GM21529 (cell line): ENCODE measurements around the gene MYMX.
"Not testable (repeated sequence)": the region's sequence is repeated elsewhere in the genome, so short reads cannot be mapped to it uniquely, and the experiment has no call there.

Experiments used
- ATAC-seq: cut with Tn5 transposase; IDR thresholded peaks from one replicate; pipeline ENCODE4 v1.9.1; 2021; ENCODE audit not compliant: unreplicated experiment

The MYMX gene

GRCh38 chr6:44185953-44186634 is 30.6 kb upstream of the MYMX start:
- no peak for ATAC-seq

- ATAC-seq, result no peak
Observed at GRCh38 chr6:44186635-44187025, 30.1 kb upstream of the MYMX start.

DNA sequence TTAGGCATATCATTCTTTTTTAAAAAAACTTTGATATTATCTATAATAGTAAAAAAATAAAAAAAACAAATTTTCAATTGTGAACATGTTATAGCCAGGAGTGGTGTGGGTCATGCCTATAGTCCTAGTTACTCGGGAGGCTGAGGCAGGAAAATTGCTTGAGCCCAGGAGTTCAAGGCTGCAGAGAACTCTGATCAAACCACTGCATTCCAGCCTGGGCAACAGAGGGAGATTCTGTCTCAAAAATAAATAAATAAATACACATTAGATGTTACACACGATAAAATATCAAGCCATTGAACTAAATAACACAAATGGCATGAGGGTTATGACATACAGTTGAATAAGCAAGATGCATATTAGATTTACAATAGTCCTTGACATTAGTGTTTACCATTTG is 27.9 kb upstream of the MYMX start:
- ATAC-seq, result no peak

GRCh38 chr6:44189257-44189656 is 27.5 kb upstream of the MYMX start:
- ATAC-seq, result no peak

GRCh38 chr6:44190715-44191114 is 26.0 kb upstream of the MYMX start:
- peak; percentile 79 for ATAC-seq

DNA sequence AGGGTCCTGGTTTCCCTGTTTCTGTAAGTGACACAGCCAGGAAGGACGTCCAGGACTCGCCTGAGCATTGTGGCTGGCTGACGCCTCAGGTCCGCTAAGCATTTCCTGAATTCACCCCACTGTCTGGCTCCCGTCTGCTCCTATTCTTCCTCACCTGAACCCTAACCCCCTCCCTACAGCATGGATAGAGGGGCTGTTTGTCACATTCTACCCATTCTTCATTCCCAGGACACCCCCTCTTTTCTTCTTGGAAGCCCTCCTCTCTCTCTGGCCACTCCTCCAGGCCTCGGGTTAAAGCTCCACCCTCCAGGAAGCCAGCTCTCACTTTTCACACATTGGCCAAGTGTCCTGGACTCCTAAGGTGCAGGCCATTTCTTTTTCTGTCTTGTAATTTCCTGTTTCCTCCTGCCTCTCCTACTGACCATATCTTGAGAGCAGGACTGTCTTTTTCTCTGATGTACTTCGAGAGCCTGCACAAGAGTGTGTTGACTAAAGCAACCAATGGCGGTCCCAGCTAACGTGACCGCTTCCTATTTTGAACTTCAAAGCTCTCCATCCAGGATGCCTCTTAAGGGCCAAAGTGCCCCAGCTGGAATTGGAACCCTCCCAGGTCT is 24.2 kb upstream of the MYMX start:
- ATAC-seq, result no peak

GRCh38 chr6:44193307-44193910 is 23.3 kb upstream of the MYMX start:
- no peak for ATAC-seq

GRCh38 chr6:44194326-44194725 is 22.4 kb upstream of the MYMX start:
- ATAC-seq, result no peak

- not testable (repeated sequence) for ATAC-seq
Observed at GRCh38 chr6:44196351-44196750, 20.4 kb upstream of the MYMX start.

DNA sequence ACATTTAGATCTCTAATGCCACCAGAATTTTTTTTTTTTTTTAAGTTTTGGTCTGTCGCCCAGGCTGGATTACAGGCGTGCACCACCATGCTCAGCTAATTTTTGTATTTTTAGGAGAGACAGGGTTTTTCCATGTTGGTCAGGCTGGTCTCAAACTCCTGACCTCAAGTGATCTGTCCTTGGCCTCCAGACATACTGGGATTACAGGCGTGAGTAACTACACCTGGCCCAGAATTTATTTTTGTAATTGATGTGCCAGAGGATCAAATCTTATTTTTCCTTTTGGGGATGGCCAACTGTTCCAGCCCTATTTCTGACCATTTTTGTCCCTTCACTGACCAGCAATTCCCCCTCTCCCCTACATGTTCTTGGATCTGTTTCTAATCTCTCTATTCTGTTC is 18.0 kb upstream of the MYMX start:
- ATAC-seq, result no peak

DNA sequence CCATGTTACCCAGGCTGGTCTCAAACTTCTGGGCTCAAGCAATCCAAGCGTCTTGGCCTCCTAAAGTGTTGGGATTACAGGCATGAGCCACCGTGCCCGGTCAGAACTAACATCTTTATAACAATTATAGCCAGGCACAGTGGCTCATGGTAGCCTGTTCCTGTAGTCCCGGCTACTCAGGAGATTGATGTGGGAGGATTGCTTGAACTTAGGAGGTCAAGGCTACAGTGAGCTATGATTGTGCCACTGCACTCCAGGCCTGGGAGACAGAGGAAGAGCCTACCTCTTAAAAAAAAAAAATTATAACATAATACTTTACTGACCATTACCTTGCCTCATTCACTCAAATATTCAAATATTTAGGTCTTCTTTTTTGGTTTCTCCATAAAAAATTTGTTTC is 16.8 kb upstream of the MYMX start:
- no peak for ATAC-seq

- no peak for ATAC-seq
Observed at GRCh38 chr6:44201200-44201599, 15.5 kb upstream of the MYMX start.

DNA sequence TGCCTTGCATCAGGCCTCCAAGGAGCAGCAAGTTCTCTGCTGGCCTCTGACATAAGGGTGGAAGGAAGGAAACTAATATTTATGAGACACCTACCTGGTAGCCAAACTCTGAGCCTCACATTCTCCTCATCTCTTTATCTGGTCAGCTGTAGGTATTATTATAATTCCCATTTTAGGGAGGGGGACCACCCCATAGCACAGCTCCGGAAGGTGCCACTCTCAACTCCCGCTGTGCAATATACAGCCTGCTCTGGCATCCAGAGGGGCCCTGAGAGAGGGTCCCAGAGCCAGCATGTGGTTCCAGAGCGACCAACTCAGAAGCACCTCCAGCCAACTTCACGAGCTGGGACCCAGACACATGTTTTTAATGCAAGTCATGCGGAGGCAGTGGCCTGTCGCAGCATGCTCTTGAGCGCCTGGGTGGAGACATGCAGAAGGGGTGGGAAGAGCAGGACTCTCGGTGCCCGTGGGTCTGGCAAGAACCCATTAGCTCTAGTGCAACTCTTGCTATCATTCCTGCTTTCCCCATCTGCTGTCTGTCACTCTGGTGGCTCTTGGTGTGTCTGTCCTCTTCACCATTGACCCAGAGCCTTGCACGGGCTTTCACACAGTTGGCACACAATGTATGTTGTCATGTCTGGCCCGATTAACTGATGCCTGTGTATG is 15.0 kb upstream of the MYMX start:
- no peak for ATAC-seq

DNA sequence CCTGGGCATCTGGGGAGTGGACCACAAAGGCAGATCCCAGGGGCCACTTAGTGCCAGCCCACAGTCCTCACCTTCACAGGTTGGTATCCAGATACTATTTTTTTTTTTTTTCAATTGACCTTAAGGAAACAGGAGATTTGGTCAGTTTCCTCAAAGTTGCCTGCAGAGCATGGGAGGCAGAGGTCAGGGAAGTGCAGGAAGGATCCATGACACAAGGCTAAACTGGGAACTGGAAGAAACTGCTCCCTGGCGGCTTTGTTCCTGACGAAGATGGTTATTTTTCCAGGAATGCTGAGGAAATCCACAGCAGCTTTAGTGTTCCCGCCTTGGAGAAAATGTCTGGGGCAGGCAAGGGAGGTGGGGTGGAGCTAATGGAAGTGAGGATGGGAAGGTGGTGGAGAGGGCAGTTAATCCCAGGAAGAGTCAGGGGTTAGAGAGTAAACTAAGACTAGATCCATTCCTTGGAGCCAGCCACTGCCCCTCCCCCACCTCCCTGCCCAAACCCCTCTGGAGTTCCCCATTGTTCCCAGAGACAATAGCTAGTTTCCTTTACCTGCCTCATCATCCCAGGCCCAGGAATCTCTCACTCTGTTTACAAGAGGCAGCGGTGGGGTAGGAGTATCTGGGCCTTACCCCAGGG is 14.3 kb upstream of the MYMX start:
- no peak for ATAC-seq

- no peak for ATAC-seq
Observed at GRCh38 chr6:44202972-44203750, 13.6 kb upstream of the MYMX start.

- no peak for ATAC-seq
Observed at GRCh38 chr6:44203955-44204354, 12.8 kb upstream of the MYMX start.

DNA sequence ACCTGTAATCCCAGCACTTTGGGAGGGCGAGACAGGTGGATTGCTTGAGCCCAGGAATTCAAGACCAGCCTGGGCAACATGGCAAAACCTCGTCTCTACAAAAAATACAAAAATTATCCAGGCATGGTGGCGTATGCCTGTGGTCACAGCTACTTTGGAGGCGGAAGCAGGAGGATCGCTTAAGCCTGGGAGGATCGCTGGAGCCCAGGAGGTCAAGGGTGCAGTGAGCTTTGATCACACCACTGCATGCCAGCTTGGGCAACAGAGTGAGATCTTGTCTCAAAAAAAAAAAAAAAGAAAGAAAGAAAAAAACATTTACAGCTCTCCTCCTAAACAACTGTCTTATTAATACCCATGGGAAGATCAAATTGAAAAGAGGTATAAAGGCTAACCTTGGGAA is 8.8 kb upstream of the MYMX start:
- no peak for ATAC-seq

- ATAC-seq, result no peak
Observed at GRCh38 chr6:44211284-44211683, 5.4 kb upstream of the MYMX start.

DNA sequence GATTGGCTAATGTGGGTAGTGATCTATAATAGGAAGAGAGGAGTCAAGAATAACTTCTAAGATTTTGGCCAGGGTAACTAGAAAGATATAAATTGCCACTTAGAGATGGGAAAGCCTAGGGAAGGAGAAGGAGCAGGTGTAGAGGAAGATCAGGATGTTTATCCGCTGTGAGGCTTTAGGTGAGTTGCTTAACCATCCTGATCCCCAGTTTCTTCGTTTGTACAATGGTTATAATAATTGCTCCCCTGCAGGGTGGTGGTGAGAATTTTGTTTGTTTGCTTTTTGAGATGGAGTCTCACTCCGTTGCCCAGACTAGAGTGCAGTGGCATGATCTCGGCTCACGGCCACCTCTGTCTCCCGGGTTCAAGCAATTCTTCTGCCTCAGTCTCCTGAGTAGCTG is 2.4 kb upstream of the MYMX start:
- no peak for ATAC-seq

DNA sequence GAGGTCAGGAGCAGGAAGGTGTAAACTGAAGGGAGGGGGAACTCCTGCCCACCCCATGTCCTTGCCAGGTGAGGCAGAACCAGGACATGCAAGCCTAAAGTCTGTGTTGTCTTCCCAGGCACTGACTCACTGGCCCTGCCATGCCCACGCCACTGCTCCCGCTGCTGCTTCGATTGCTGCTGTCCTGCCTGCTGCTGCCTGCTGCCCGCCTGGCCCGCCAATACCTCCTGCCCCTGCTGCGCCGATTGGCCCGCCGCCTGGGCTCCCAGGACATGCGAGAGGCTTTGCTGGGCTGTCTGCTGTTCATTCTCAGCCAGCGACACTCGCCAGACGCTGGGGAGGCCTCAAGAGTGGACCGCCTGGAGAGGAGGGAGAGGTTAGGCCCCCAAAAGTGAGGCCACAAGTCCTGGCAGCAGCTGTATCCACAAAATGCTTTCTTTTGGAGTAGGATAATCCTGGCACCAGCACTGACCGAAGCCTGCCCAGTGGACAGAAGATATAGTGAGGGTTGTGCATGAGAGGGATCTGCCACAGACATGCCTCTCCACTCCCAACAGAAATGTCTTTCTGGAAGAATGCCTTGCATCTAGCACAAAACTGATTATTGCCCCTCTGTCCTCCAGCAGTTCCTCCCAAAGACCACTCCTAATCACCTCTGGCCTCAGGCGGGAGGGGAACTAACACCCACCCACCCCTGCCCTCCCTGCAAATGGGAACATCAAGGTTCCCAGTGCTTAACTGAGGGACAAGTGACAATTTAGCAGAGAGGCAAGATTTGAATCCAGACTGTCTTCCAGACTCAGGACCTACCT is 812 bp downstream of the MYMX start:
- ATAC-seq, result no peak
